HepG2 (cell line): Measurements from ENCODE around the gene TBR1. TPM values are rescaled to one million over a fixed set of nuclear protein-coding genes. Genes with fewer than 3 reads are reported as not detected.

Experiments
- CREB1 ChIP-seq, 2 experiments: fragments of 450-650 bp in 1 of 2; IDR thresholded peaks; 2 replicates each; pipeline ENCODE4 v1.6.1; 2016 to 2017; ENCODE audit warnings: control low read depth in 1 of 2, mild to moderate bottlenecking in 1 of 2, missing compliant biosample characterization in 1 of 2, missing genetic modification characterization in 1 of 2
- HNF4A ChIP-seq: sonication (generic); formaldehyde crosslinking; IDR thresholded peaks from 2 replicates; pipeline ENCODE4 v1.4.0; 2020; ENCODE audit warnings: missing genetic modification reagents
- MAZ ChIP-seq, 2 experiments: sonication (generic) in 1 of 2; formaldehyde crosslinking in 1 of 2; IDR thresholded peaks; 2 replicates each; pipeline versions ENCODE4 v1.5.0 to v1.6.1; 2012 to 2020; ENCODE audit warnings: low read depth in 2 of 2, mild to moderate bottlenecking in 2 of 2, borderline replicate concordance in 1 of 2, improper control_type of control experiment in 1 of 2, low read length in 1 of 2, missing genetic modification reagents in 1 of 2, moderate library complexity in 1 of 2
- NR2C2 ChIP-seq: sonication (generic); formaldehyde crosslinking; IDR thresholded peaks from 2 replicates; pipeline ENCODE4 v1.4.0; 2020; ENCODE audit warnings: missing genetic modification reagents, mild to moderate bottlenecking, moderate library complexity, borderline replicate concordance
- ZNF75D ChIP-seq: sonication (generic); formaldehyde crosslinking; IDR thresholded peaks from 2 replicates; pipeline ENCODE4 v1.8.1; 2023; ENCODE audit warnings: missing genetic modification reagents, mild to moderate bottlenecking, borderline replicate concordance
- ZSCAN31 ChIP-seq: sonication (generic); formaldehyde crosslinking; IDR thresholded peaks from 2 replicates; pipeline ENCODE4 v1.5.0; 2020; ENCODE audit warnings: low read depth, mild to moderate bottlenecking, missing genetic modification reagents
- polyA plus RNA-seq, 8 experiments: library from polyadenylated mRNA; depleted of rRNA in 3 of 8; stranded (reverse) in 7 of 8; unstranded in 1 of 8; fragments of >200 nt; fragmentation: Illumina TruSeq in 4 of 8; extraction: Trizol in 4 of 8; gene quantifications; 2 replicates each; pipeline versions ENCODE4 v1.2.1 to v1.2.3, GENCODE V29; 2011 to 2016; ENCODE audit warnings: low read depth in 4 of 8, missing spikeins in 1 of 8, mixed read lengths in 1 of 8; ENCODE audit not compliant: insufficient read depth in 1 of 8
- total RNA-seq, 5 experiments: library from RNA; depleted of rRNA; stranded (reverse); fragments of >200 nt; fragmentation: Illumina TruSeq; extraction: Trizol; gene quantifications; 2 replicates each; pipeline ENCODE4 v1.2.3, GENCODE V29; 2016; ENCODE audit warnings: low read depth in 1 of 5
- TF ChIP-seq, protein P1 (sequence below): sonication (generic); formaldehyde crosslinking; IDR thresholded peaks from 2 replicates; pipeline ENCODE4 v1.4.0; 2020; ENCODE audit warnings: missing genetic modification reagents
- TF ChIP-seq, protein P2 (sequence below): sonication (generic); formaldehyde crosslinking; IDR thresholded peaks from 2 replicates; pipeline ENCODE4 v1.4.0; 2020; ENCODE audit warnings: missing genetic modification reagents, borderline replicate concordance

TBR1 gene
- total and polyA plus RNA-seq, 2 of the 13 experiments (the other 11 are each of a cell fraction or from before 2014, with no cell fraction given) = not detected

DNA sequence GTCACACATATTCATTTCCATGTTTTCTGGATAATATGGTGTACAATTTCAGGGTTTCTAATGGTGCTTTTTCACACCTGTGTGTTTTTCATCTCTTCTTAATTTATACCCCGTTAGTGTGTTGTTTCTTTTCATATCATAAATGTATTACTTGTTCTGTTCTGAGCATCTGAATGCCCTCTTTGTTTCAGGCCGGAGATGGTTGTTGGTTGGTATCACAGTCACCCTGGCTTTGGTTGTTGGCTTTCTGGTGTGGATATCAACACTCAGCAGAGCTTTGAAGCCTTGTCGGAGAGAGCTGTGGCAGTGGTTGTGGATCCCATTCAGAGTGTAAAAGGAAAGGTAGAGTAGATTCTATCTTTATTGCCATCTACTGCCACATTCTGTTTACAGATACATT, 45.1 kb upstream of the TBR1 start (continued):
- TF ChIP-seq, protein P1, sequence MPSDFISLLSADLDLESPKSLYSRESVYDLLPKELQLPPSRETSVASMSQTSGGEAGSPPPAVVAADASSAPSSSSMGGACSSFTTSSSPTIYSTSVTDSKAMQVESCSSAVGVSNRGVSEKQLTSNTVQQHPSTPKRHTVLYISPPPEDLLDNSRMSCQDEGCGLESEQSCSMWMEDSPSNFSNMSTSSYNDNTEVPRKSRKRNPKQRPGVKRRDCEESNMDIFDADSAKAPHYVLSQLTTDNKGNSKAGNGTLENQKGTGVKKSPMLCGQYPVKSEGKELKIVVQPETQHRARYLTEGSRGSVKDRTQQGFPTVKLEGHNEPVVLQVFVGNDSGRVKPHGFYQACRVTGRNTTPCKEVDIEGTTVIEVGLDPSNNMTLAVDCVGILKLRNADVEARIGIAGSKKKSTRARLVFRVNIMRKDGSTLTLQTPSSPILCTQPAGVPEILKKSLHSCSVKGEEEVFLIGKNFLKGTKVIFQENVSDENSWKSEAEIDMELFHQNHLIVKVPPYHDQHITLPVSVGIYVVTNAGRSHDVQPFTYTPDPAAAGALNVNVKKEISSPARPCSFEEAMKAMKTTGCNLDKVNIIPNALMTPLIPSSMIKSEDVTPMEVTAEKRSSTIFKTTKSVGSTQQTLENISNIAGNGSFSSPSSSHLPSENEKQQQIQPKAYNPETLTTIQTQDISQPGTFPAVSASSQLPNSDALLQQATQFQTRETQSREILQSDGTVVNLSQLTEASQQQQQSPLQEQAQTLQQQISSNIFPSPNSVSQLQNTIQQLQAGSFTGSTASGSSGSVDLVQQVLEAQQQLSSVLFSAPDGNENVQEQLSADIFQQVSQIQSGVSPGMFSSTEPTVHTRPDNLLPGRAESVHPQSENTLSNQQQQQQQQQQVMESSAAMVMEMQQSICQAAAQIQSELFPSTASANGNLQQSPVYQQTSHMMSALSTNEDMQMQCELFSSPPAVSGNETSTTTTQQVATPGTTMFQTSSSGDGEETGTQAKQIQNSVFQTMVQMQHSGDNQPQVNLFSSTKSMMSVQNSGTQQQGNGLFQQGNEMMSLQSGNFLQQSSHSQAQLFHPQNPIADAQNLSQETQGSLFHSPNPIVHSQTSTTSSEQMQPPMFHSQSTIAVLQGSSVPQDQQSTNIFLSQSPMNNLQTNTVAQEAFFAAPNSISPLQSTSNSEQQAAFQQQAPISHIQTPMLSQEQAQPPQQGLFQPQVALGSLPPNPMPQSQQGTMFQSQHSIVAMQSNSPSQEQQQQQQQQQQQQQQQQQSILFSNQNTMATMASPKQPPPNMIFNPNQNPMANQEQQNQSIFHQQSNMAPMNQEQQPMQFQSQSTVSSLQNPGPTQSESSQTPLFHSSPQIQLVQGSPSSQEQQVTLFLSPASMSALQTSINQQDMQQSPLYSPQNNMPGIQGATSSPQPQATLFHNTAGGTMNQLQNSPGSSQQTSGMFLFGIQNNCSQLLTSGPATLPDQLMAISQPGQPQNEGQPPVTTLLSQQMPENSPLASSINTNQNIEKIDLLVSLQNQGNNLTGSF = no peak
- no peak for TF ChIP-seq MAZ (IDR thresholded peaks at IDR 0.05; ENCODE audit: borderline replicate concordance, low read depth, low read length)
- TF ChIP-seq MAZ (CRISPR knock-in tag; IDR thresholded peaks at IDR 0.05; ENCODE audit: low read depth) = no peak
- no peak for TF ChIP-seq CREB1 (IDR thresholded peaks at IDR 0.05)
- TF ChIP-seq CREB1 (CRISPR knock-in tag; IDR thresholded peaks at IDR 0.05) = no peak
- no peak for TF ChIP-seq ZSCAN31
- no peak for TF ChIP-seq NR2C2 (CRISPR knock-in tag)
- TF ChIP-seq HNF4A = no peak
- TF ChIP-seq, protein P2, sequence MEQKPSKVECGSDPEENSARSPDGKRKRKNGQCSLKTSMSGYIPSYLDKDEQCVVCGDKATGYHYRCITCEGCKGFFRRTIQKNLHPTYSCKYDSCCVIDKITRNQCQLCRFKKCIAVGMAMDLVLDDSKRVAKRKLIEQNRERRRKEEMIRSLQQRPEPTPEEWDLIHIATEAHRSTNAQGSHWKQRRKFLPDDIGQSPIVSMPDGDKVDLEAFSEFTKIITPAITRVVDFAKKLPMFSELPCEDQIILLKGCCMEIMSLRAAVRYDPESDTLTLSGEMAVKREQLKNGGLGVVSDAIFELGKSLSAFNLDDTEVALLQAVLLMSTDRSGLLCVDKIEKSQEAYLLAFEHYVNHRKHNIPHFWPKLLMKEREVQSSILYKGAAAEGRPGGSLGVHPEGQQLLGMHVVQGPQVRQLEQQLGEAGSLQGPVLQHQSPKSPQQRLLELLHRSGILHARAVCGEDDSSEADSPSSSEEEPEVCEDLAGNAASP (CRISPR knock-in tag) = no peak
- no peak for TF ChIP-seq ZNF75D (CRISPR knock-in tag)
